SK-N-SH treated with all-trans-retinoic acid at 6 μM for 48 hours (cell line): Measurements from ENCODE around the gene ANP32B.

ENCODE experiments used
- ATAC-seq: fragments of 200-7000 bp; cut with Tn5 transposase; 3 replicates; pipeline ENCODE4 v1.9.1; 2020; ENCODE audit warnings: mild to moderate bottlenecking, moderate library complexity
- ARNTL ChIP-seq: fragments of 450-650 bp; formaldehyde crosslinking; IDR thresholded peaks from 2 replicates; pipeline ENCODE4 v1.5.0; 2020; ENCODE audit warnings: low read depth, mild to moderate bottlenecking, moderate library complexity, borderline replicate concordance
- BACH2 ChIP-seq: fragments of 250-450 bp; sonication (Bioruptor Pico); IDR thresholded peaks from 2 replicates; pipeline ENCODE4 v1.9.0; 2021; ENCODE audit warnings: mild to moderate bottlenecking, borderline replicate concordance
- CSDC2 ChIP-seq: fragments of 250-450 bp; sonication (Bioruptor Pico); IDR thresholded peaks from 2 replicates; pipeline ENCODE4 v1.5.0; 2020; ENCODE audit warnings: mild to moderate bottlenecking, moderate library complexity
- ESRRG ChIP-seq: fragments of 250-450 bp; sonication (Bioruptor Pico); IDR thresholded peaks from 2 replicates; pipeline ENCODE4 v1.6.1; 2021; ENCODE audit warnings: mild to moderate bottlenecking
- GLIS3 ChIP-seq: fragments of 250-450 bp; sonication (Bioruptor Pico); IDR thresholded peaks from 2 replicates; pipeline ENCODE4 v1.5.0; 2020; ENCODE audit warnings: mild to moderate bottlenecking, moderate library complexity
- OSR1 ChIP-seq: fragments of 250-450 bp; sonication (Bioruptor Pico); IDR thresholded peaks from 2 replicates; pipeline ENCODE4 v1.8.0; 2022; ENCODE audit warnings: moderate library complexity, mild to moderate bottlenecking, inconsistent platforms
- PPARA ChIP-seq: fragments of 250-450 bp; sonication (Bioruptor Pico); IDR thresholded peaks from 2 replicates; pipeline ENCODE4 v1.5.0; 2020; ENCODE audit warnings: mild to moderate bottlenecking, borderline replicate concordance
- RARB ChIP-seq: fragments of 250-450 bp; sonication (Bioruptor Pico); IDR thresholded peaks from 2 replicates; pipeline ENCODE4 v1.8.0; 2021; ENCODE audit warnings: mild to moderate bottlenecking, moderate library complexity
- SNAI2 ChIP-seq: fragments of 250-450 bp; sonication (Bioruptor Pico); IDR thresholded peaks from 2 replicates; pipeline ENCODE4 v1.5.0; 2020; ENCODE audit warnings: mild to moderate bottlenecking, moderate library complexity
- TCF4 ChIP-seq: fragments of 250-450 bp; sonication (Bioruptor Pico); IDR thresholded peaks from 2 replicates; pipeline ENCODE4 v1.8.0; 2021; ENCODE audit warnings: mild to moderate bottlenecking, moderate library complexity, borderline replicate concordance
- ZC3H10 ChIP-seq: fragments of 250-450 bp; sonication (Bioruptor Pico); IDR thresholded peaks from 2 replicates; pipeline ENCODE4 v1.5.1; 2021; ENCODE audit warnings: mild to moderate bottlenecking, moderate library complexity
- ZFP3 ChIP-seq: fragments of 250-450 bp; sonication (Bioruptor Pico); IDR thresholded peaks from 2 replicates; pipeline ENCODE4 v1.5.0; 2020; ENCODE audit warnings: mild to moderate bottlenecking, moderate library complexity
- ZFP30 ChIP-seq: fragments of 450-650 bp; formaldehyde crosslinking; IDR thresholded peaks from 2 replicates; pipeline ENCODE4 v1.5.0; 2022; ENCODE audit warnings: mild to moderate bottlenecking, moderate library complexity
- ZNF70 ChIP-seq: fragments of 450-650 bp; formaldehyde crosslinking; IDR thresholded peaks from 2 replicates; pipeline ENCODE4 v1.5.0; 2020; ENCODE audit warnings: mild to moderate bottlenecking, moderate library complexity
- ZNF8 ChIP-seq: fragments of 450-650 bp; formaldehyde crosslinking; IDR thresholded peaks from 2 replicates; pipeline ENCODE4 v1.5.0; 2020; ENCODE audit warnings: mild to moderate bottlenecking, moderate library complexity
- TF ChIP-seq, protein P1 (sequence below): fragments of 250-450 bp; sonication (Bioruptor Pico); IDR thresholded peaks from 2 replicates; pipeline ENCODE4 v1.8.0; 2020; ENCODE audit warnings: mild to moderate bottlenecking, moderate library complexity, borderline replicate concordance
- TF ChIP-seq, protein P2 (sequence below): fragments of 250-450 bp; sonication (Bioruptor Pico); IDR thresholded peaks from 2 replicates; pipeline ENCODE4 v1.5.0; 2020; ENCODE audit warnings: mild to moderate bottlenecking, moderate library complexity
- TF ChIP-seq, protein P3 (sequence below): fragments of 250-450 bp; sonication (Bioruptor Pico); IDR thresholded peaks from 2 replicates; pipeline ENCODE4 v1.8.0; 2021; ENCODE audit warnings: low read depth, mild to moderate bottlenecking, moderate library complexity, borderline replicate concordance
- TF ChIP-seq, protein P4 (sequence below): fragments of 250-450 bp; sonication (Bioruptor Pico); IDR thresholded peaks from 2 replicates; pipeline ENCODE4 v1.5.1; 2021; ENCODE audit warnings: mild to moderate bottlenecking, moderate library complexity
- TF ChIP-seq, protein P5 (sequence below): fragments of 250-450 bp; sonication (Bioruptor Pico); IDR thresholded peaks from 2 replicates; pipeline ENCODE4 v1.5.1; 2020; ENCODE audit warnings: low read depth, mild to moderate bottlenecking, moderate library complexity

The ANP32B gene

DNA sequence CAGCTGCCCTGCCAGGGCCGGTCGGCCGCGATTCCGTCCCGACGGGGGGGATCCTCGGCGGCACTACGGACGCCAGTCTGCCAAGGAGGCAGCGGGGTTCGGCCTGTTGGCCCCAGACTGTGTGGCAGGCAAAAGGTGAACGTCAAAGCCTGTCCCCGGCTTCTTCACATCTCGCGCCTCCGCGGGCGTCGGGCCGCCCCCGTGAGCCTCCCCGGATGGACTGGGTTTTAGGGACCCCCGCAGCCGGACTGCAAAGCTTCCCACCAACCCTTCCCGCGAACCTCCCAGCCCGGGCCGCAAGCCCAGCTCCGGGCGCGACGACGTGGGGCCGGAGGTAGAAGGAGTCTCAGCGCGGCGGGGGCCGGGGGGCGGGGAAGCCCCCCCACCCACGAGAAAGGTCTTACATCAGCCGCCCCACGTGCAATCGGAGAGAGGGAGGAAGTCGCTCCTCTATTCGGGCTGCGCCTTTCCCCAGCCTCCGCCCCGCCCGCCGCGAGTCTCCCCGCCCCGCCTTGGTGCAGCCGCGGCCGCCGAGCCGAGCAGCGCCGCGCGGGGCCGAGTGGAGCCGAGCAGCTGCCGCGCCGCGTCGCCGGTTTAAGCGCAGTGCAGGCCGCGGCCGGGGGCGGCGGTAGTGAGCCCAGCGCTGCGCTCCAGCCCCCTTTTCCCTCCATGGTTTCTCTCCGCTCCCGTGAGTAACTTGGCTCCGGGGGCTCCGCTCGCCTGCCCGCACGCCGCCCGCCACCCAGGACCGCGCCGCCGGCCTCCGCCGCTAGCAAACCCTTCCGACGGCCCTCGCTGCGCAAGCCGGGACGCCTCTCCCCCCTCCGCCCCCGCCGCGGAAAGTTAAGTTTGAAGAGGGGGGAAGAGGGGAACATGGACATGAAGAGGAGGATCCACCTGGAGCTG lies at the start of gene ANP32B:
Gene ANP32B, plus strand, starts transcription at position 659 of the 906 bp plus-strand sequence. Its CDS starts 215 bp downstream, at position 874.
- no peak for TF ChIP-seq GLIS3 (CRISPR knock-in tag)
- TF ChIP-seq ZFP3 (CRISPR knock-in tag): no peak
- TF ChIP-seq ZNF70: no peak
- TF ChIP-seq, protein P1, sequence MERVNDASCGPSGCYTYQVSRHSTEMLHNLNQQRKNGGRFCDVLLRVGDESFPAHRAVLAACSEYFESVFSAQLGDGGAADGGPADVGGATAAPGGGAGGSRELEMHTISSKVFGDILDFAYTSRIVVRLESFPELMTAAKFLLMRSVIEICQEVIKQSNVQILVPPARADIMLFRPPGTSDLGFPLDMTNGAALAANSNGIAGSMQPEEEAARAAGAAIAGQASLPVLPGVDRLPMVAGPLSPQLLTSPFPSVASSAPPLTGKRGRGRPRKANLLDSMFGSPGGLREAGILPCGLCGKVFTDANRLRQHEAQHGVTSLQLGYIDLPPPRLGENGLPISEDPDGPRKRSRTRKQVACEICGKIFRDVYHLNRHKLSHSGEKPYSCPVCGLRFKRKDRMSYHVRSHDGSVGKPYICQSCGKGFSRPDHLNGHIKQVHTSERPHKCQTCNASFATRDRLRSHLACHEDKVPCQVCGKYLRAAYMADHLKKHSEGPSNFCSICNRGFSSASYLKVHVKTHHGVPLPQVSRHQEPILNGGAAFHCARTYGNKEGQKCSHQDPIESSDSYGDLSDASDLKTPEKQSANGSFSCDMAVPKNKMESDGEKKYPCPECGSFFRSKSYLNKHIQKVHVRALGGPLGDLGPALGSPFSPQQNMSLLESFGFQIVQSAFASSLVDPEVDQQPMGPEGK (CRISPR knock-in tag): peak; percentile 97
- TF ChIP-seq TCF4 (CRISPR knock-in tag): no peak
- TF ChIP-seq OSR1: no peak
- no peak for TF ChIP-seq ESRRG (CRISPR knock-in tag)
- ATAC-seq: peak; percentile 94

DNA sequence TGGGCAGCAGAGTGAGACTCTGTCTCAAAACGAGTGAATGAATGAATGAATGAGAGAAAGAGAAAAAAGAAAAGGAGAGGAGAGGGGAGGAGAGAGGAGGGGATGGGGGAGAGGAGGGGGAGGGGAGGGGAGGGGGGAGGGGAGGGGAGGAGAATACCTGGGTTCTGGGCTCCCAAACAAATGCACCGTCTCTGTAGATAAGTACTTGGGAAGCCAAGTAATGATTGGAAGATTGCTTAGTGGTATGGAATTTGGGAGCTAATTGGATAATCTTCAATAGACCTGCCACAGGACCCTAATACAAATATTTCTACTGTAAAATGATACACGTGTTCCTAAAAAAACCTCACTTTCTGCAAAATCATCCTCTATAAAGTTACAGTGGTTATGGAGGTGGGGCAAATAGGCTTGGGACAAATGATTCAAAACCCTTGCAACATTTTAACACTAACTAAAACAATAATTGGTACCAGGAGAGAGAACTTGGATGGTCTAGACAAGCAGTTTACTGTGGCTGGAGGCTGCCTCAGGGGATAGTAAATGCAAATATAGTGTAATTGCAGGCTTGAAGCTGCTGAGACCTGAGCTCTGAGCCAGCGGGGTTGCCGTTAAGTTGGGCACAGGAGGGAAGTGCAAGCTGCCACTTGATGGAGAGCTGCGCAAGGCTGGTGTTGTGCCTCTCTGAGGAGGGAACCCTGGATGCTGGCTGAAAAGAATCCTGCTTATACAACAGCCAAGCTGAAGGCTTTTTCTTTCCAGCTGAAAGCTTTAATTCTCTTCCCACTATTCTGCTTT lies 48.6 kb upstream of the ANP32B start:
- TF ChIP-seq BACH2 (CRISPR knock-in tag) (no peak), GLIS3 (CRISPR knock-in tag) (no peak), ESRRG (CRISPR knock-in tag) (no peak), TCF4 (CRISPR knock-in tag) (no peak), RARB (CRISPR knock-in tag) (no peak), ZC3H10 (CRISPR knock-in tag) (no peak), ARNTL (CRISPR knock-in tag) (no peak), SNAI2 (no peak)
- TF ChIP-seq, protein P2, sequence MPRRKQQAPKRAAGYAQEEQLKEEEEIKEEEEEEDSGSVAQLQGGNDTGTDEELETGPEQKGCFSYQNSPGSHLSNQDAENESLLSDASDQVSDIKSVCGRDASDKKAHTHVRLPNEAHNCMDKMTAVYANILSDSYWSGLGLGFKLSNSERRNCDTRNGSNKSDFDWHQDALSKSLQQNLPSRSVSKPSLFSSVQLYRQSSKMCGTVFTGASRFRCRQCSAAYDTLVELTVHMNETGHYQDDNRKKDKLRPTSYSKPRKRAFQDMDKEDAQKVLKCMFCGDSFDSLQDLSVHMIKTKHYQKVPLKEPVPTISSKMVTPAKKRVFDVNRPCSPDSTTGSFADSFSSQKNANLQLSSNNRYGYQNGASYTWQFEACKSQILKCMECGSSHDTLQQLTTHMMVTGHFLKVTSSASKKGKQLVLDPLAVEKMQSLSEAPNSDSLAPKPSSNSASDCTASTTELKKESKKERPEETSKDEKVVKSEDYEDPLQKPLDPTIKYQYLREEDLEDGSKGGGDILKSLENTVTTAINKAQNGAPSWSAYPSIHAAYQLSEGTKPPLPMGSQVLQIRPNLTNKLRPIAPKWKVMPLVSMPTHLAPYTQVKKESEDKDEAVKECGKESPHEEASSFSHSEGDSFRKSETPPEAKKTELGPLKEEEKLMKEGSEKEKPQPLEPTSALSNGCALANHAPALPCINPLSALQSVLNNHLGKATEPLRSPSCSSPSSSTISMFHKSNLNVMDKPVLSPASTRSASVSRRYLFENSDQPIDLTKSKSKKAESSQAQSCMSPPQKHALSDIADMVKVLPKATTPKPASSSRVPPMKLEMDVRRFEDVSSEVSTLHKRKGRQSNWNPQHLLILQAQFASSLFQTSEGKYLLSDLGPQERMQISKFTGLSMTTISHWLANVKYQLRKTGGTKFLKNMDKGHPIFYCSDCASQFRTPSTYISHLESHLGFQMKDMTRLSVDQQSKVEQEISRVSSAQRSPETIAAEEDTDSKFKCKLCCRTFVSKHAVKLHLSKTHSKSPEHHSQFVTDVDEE: no peak
- TF ChIP-seq, protein P3, sequence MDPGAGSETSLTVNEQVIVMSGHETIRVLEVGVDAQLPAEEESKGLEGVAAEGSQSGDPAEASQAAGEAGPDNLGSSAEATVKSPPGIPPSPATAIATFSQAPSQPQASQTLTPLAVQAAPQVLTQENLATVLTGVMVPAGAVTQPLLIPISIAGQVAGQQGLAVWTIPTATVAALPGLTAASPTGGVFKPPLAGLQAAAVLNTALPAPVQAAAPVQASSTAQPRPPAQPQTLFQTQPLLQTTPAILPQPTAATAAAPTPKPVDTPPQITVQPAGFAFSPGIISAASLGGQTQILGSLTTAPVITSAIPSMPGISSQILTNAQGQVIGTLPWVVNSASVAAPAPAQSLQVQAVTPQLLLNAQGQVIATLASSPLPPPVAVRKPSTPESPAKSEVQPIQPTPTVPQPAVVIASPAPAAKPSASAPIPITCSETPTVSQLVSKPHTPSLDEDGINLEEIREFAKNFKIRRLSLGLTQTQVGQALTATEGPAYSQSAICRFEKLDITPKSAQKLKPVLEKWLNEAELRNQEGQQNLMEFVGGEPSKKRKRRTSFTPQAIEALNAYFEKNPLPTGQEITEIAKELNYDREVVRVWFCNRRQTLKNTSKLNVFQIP: no peak
- TF ChIP-seq, all 23 proteins: peak for 0
- ATAC-seq: no peak; the same call in 2 of the 3 replicates

DNA sequence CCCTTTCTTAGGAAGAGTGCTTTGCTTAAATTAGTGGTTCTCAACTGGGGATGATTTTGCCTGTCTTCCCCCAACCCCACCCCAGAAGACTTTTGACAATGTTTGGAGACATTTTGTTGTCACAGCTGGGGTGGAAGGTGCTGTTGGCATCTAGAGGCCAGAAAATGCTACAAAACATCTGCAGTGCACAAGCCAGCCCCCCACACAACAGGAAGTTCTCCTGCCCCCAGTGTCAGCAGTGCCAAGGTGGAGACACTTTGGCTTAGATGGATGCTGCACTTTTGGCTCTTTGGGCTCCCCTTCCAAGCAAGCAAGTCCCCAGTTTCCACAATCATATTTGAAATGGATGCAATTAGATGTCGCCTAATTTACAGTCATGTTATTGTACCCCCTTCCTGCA lies 47.9 kb upstream of the ANP32B start:
- TF ChIP-seq ZFP30 (CRISPR knock-in tag) (no peak), OSR1 (no peak), TCF4 (CRISPR knock-in tag) (no peak), ARNTL (CRISPR knock-in tag) (no peak), RARB (CRISPR knock-in tag) (no peak), ZC3H10 (CRISPR knock-in tag) (no peak), GLIS3 (CRISPR knock-in tag) (no peak), ZFP3 (CRISPR knock-in tag) (no peak), CSDC2 (CRISPR knock-in tag) (no peak), ZNF8 (CRISPR knock-in tag) (no peak), ZNF70 (no peak), PPARA (no peak), ESRRG (CRISPR knock-in tag) (no peak), SNAI2 (no peak)
- TF ChIP-seq, protein P3: no peak
- TF ChIP-seq, protein P4, sequence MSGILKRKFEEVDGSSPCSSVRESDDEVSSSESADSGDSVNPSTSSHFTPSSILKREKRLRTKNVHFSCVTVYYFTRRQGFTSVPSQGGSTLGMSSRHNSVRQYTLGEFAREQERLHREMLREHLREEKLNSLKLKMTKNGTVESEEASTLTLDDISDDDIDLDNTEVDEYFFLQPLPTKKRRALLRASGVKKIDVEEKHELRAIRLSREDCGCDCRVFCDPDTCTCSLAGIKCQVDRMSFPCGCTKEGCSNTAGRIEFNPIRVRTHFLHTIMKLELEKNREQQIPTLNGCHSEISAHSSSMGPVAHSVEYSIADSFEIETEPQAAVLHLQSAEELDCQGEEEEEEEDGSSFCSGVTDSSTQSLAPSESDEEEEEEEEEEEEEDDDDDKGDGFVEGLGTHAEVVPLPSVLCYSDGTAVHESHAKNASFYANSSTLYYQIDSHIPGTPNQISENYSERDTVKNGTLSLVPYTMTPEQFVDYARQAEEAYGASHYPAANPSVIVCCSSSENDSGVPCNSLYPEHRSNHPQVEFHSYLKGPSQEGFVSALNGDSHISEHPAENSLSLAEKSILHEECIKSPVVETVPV: no peak
- TF ChIP-seq, protein P5, sequence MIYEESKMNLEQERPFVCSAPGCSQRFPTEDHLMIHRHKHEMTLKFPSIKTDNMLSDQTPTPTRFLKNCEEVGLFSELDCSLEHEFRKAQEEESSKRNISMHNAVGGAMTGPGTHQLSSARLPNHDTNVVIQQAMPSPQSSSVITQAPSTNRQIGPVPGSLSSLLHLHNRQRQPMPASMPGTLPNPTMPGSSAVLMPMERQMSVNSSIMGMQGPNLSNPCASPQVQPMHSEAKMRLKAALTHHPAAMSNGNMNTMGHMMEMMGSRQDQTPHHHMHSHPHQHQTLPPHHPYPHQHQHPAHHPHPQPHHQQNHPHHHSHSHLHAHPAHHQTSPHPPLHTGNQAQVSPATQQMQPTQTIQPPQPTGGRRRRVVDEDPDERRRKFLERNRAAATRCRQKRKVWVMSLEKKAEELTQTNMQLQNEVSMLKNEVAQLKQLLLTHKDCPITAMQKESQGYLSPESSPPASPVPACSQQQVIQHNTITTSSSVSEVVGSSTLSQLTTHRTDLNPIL (CRISPR knock-in tag): no peak
- no peak for ATAC-seq
